Suppressor macrophage treated with lipopolysaccharide for 1 hour (primary cell): ENCODE measurements around the gene DCST1.

Source experiments
- DNase-seq, 3 donors: peaks; one replicate each; pipeline ENCODE4 v3.0.0-alpha.2; 2020 to 2022

DCST1 gene

GRCh38 chr1:155077758-155078445 lies 44.3 kb downstream of the DCST1 start:
- no peak for DNase-seq

DNA sequence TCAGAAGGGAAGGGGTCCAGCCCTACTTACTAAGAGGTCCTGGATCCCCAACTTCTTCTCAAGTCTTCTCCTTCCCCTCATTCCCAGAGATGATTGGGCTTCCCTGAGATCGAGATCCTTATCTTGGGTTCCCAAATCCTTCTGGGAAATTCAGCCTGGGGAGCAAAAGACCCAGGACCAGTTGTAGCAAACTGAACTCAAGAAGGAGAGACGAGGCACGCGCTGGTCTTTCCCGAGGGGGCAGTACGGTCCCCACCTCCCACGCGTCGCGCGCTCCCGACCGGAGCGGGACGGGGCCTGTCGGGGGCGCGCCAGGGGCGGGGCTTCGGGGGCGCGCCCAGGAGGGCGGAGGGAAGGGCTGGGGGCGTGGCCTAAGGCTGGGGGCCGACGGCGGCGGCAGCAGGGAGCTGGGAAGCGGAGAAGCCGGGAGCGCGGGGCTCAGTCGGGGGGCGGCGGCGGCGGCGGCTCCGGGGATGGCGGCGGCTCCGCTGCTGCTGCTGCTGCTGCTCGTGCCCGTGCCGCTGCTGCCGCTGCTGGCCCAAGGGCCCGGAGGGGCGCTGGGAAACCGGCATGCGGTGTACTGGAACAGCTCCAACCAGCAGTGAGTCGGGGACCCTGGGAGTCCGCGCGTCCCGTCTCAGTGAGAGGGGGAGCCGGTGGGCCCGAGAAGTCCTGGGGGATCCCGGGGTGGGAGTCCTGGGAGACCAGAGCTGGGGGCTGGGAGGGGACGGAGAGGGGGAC lies 45.0 kb downstream of the DCST1 start, which contains the start of gene EFNA3:
TSS of gene EFNA3 (plus strand) at position 369 of the 741 bp plus-strand sequence. CDS start at position 474, 105 bp downstream.
- DNase-seq: peak; percentile 87 to 97 (median 92)

DNA sequence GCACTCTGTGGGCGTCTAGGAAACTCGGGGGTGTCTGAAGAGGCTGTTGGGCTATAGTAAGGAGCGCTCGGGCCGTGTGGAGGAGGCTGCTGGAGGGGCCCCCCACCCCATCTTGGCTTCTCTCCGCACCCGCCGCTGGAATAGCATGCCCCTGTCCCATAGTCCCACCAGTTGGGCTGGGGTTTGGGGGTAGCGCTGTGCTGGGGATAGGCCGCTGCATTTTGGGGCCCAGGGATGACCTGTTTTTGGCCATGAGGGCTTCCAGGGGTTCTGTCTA lies 45.5 kb downstream of the DCST1 start:
- no peak for DNase-seq

GRCh38 chr1:155079487-155080311 lies 46.1 kb downstream of the DCST1 start:
- DNase-seq: peak in 1 of 3 donors; percentile 54

DNA sequence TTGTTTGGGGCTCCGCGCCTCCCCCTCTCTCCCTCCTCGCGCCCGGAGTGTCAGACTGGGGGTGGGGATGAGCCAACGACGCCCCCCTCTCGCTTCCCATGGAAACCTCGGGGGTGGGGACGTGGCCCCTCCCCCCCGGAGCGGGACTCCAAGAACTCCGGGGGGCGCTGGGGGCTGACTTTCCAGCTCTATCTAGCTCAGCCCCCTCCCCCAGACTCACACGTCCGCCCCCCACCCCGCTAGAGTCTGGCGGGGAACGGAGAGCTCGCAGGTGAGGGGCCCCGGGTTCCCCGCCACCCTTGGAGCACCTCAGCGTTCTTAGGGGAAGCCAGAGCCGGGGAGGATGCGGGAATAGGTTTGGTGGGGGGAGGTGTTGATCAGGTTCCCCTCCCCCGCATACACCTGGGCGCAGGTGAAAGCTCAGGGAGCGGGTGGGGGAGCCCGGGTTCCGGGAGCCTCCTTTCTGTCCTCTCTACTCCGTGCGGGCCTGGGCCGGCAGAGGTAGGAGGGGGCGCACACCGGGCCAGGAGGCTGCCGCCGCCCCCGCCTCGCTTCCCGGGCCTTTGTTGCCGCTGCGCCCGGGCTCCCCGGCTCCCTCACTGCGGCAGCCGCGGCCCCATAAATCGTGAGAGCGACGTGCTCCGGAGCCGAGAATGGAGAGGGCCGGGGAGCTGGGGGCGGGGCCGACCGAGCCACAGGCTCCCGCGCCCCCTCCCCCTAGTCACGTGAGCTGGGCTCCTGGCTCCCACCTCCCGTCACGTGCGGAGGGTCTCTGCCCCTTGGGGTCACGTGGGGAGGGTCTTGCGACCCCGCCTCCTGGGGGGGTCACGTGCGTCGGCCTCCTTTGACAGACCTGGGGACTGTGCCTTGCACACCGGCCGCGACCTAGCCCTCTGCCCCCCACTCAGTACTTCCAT lies 46.9 kb downstream of the DCST1 start:
- DNase-seq: peak in 1 of 3 donors; percentile 45

- peak in 1 of 3 donors; percentile 68 for DNase-seq
Measured at GRCh38 chr1:155081472-155082300, 48.1 kb downstream of the DCST1 start.

DNA sequence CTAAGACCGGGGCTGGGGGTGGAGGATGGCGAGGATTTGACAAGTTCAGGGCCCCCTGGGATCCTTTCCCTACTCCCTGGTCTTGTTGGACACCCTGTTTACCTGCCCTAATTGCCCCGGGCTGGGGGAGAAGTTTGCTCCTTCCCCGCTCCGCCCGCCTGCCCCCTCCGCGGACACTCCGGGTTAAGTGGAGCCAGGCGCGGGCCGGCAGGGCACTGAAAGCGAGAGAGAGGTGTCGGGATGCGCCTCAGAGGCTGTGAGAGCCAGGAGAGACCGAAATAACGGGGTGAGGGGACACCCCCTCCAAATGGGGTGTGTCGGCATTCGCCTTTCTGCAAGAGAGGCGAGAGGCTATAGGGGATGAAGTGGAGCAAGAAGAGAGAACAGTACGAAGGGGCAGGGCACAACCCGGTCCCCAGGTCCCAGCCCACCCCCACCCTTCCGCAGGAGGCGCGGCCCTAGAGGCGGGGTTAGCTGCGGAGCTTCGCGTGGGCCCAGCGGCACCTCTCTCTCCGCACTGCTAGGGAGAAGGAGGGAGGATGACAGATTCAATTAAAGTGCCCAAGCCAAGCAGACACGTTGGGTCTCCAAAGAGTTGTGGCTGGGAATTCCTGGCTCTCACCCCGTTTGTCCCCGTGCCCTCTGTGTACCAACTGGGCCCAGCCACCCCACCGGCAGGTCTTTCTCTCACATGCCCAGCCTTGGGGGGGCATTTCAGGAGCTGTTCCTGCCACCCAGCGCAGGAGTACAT lies 48.9 kb downstream of the DCST1 start:
- DNase-seq: no peak

GRCh38 chr1:155083052-155083541 lies 49.5 kb downstream of the DCST1 start:
- DNase-seq: no peak

- peak in 2 of 3 donors; percentile 66 to 70 for DNase-seq
Measured at GRCh38 chr1:155083865-155084721, 50.5 kb downstream of the DCST1 start.

DNA sequence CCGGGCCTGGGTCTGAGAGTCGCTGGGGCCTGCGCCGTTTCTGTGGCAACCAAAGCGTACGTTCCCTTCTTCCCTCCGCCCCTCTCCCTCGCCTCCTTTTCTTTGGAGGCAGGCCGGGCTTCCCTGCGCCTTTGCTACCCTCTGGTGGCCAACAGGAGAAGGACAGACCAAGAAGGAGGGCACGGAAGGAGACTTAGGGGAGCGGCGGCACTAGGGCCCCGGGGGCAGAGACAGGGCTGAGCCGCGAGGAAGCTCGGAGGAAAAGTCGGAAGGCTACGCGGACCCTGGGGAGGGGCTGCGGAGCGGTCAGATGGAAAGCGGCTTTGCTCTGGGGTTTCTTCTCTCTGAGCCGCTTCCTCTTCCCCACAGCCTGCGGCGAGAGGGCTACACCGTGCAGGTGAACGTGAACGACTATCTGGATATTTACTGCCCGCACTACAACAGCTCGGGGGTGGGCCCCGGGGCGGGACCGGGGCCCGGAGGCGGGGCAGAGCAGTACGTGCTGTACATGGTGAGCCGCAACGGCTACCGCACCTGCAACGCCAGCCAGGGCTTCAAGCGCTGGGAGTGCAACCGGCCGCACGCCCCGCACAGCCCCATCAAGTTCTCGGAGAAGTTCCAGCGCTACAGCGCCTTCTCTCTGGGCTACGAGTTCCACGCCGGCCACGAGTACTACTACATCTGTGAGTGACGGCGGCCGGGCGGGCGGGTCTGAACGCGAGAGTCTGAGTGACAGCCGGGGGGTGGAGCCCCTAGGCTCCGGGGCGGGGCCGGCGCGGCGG lies 51.3 kb downstream of the DCST1 start:
- DNase-seq: peak; percentile 93 to 96 (median 96)

GRCh38 chr1:155085504-155086127 lies 52.0 kb downstream of the DCST1 start:
- peak; percentile 78 to 86 (median 81) for DNase-seq

GRCh38 chr1:155086128-155086741 lies 52.6 kb downstream of the DCST1 start:
- DNase-seq: peak; percentile 66 to 71 (median 66)

GRCh38 chr1:155086856-155087535 lies 53.4 kb downstream of the DCST1 start:
- DNase-seq: no peak

GRCh38 chr1:155091071-155092051 lies 57.7 kb downstream of the DCST1 start:
- DNase-seq: peak; percentile 81 to 86 (median 86)

DNA sequence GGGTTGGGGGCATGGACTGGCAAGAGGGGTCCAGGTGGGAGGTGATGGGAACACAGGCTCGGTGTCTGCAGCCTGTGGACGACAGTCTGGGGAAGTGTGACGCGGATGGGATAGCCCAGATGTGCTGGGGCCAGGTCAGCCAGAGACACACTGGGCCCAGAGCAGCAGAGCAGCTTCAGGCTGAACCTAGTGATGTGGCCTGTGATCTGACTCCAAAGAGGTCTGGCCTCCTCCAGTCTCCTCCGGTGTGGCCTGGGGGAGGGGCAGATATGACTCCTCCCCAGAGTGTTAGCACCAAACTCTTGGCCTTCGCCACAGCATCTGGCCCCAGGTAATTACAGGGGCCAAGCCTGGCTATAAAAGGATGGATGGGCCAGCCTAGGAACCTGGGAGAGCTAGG lies 58.5 kb downstream of the DCST1 start:
- DNase-seq: peak in 1 of 3 donors; percentile 17

GRCh38 chr1:155092641-155093040 lies 59.0 kb downstream of the DCST1 start:
- peak in 1 of 3 donors; percentile 5 for DNase-seq
